Measurements from ENCODE around the gene COL4A4.

DNA sequence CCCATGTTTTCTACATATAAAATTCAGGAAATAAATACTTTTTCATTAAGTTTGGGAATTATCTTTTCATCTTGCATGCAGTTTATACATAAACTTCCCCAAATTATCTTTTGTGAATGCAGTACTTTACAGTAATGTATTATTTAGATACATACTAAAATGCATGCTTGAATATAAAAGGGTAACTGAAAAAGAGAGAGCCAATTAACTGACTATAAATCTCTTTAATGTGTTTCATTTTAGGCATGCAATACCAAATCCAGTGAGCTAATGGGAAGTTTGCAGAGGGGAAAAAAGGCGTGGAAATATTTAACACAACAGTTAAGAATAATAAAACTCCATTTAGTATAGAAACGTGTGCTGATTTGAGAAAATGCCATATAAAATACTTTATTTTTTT lies 39.2 kb downstream of the COL4A4 start:
- TF ChIP-seq, protein P1, sequence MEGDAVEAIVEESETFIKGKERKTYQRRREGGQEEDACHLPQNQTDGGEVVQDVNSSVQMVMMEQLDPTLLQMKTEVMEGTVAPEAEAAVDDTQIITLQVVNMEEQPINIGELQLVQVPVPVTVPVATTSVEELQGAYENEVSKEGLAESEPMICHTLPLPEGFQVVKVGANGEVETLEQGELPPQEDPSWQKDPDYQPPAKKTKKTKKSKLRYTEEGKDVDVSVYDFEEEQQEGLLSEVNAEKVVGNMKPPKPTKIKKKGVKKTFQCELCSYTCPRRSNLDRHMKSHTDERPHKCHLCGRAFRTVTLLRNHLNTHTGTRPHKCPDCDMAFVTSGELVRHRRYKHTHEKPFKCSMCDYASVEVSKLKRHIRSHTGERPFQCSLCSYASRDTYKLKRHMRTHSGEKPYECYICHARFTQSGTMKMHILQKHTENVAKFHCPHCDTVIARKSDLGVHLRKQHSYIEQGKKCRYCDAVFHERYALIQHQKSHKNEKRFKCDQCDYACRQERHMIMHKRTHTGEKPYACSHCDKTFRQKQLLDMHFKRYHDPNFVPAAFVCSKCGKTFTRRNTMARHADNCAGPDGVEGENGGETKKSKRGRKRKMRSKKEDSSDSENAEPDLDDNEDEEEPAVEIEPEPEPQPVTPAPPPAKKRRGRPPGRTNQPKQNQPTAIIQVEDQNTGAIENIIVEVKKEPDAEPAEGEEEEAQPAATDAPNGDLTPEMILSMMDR (IDR thresholded peaks at IDR 0.05): no peak
- no peak for TF ChIP-seq EZH2 (IDR thresholded peaks at IDR 0.05; ENCODE audit: borderline replicate concordance, insufficient read depth, low read depth, low read length, poor library complexity, severe bottlenecking)

Measured in B cell (primary cell).